Measurements from ENCODE around the gene CAAP1. TPM values are rescaled to one million over a fixed set of nuclear protein-coding genes. Genes with fewer than 3 reads are reported as not detected.
A peak's percentile ranks its signal among the peaks of the same experiment; 100 is the strongest.
"Not testable (repeated sequence)": the region's sequence is repeated elsewhere in the genome, so short reads cannot be mapped to it uniquely, and the experiment has no call there.

Gene CAAP1
- total RNA-seq, 4 donors from 2014 or later = 7.5 to 43.2 (median 17.3) TPM

- Histone ChIP-seq H3K27ac (no peak overlapping the region), H3K9me3 (no peaks in the 10 kb centered on the region), H3K4me3 (no peak overlapping the region), H3K36me3 (peaks cover 0 to 83% (median 22%) of the 10 kb centered on the region in 3 donors), H3K4me1 (no peaks in the 10 kb centered on the region), H3K27me3 (no peaks in the 10 kb centered on the region)
- TF ChIP-seq CTCF (IDR thresholded peaks at IDR 0.05) = no peak
- TF ChIP-seq POLR2A (IDR thresholded peaks at IDR 0.05) = no peak
- no peak for TF ChIP-seq EP300 (IDR thresholded peaks at IDR 0.05)
- WGBS, 2 donors = 98 to 100% methylated on average over 4 of the region's 4 CpGs
- no peak for DNase-seq (ENCODE audit: low spot score in 2 of 2)
Measured at GRCh38 chr9:26880262-26880661, 12.3 kb downstream of the CAAP1 start.

GRCh38 chr9:26875155-26875554, 17.4 kb downstream of the CAAP1 start:
- not testable (repeated sequence) for DNase-seq (ENCODE audit: low spot score in 2 of 2); H3K27ac ChIP-seq; H3K27me3 ChIP-seq; H3K4me1 ChIP-seq; H3K9me3 ChIP-seq; H3K4me3 ChIP-seq
- H3K36me3 ChIP-seq = peaks cover 0 to 58% (median 8%) of the 10 kb centered on the region in 3 donors
- 93 to 99% methylated on average over 3 of the region's 3 CpGs for WGBS, 2 donors

- TF ChIP-seq POLR2A (IDR thresholded peaks at IDR 0.05) = no peak
- no peak for TF ChIP-seq EP300 (IDR thresholded peaks at IDR 0.05)
- no peak for TF ChIP-seq CTCF (IDR thresholded peaks at IDR 0.05)
- Histone ChIP-seq H3K36me3 (peaks cover 0 to 41% (median 0%) of the 10 kb centered on the region in 3 donors), H3K9me3 (no peaks in the 10 kb centered on the region), H3K27me3 (no peaks in the 10 kb centered on the region), H3K27ac (no peak overlapping the region), H3K4me3 (no peak overlapping the region), H3K4me1 (no peaks in the 10 kb centered on the region)
- WGBS, 2 donors = 79 to 89% methylated on average over 8 of the region's 8 CpGs
- DNase-seq (ENCODE audit: low spot score in 2 of 2) = no peak
Measured at GRCh38 chr9:26870292-26870691, 22.3 kb downstream of the CAAP1 start.

GRCh38 chr9:26863074-26863473, 29.5 kb downstream of the CAAP1 start:
- WGBS, 2 donors = 37 to 38% methylated on average over 1 of the region's 1 CpG
- H3K4me1 ChIP-seq = no peaks in the 10 kb centered on the region
- H3K27ac ChIP-seq = no peak overlapping the region
- TF ChIP-seq CTCF (IDR thresholded peaks at IDR 0.05) (peak in 1 of 5 experiments; percentile 13), EP300 (IDR thresholded peaks at IDR 0.05) (no peak)
- no peak overlapping the region for H3K4me3 ChIP-seq
- H3K9me3 ChIP-seq = no peaks in the 10 kb centered on the region
- DNase-seq (ENCODE audit: low spot score in 2 of 2) = no peak
- peaks cover 0 to 46% (median 0%) of the 10 kb centered on the region in 3 donors for H3K36me3 ChIP-seq
- H3K27me3 ChIP-seq = no peaks in the 10 kb centered on the region

GRCh38 chr9:26856413-26857032, 36.1 kb downstream of the CAAP1 start:
- 82 to 84% methylated on average over 1 of the region's 1 CpG for WGBS, 2 donors
- no peak overlapping the region for H3K4me3 ChIP-seq
- peaks cover 0 to 78% (median 0%) of the 10 kb centered on the region in 3 donors for H3K36me3 ChIP-seq
- no peaks in the 10 kb centered on the region for H3K4me1 ChIP-seq
- no peak for TF ChIP-seq EP300 (IDR thresholded peaks at IDR 0.05)
- peak in 1 of 5 experiments; percentile 8 for TF ChIP-seq CTCF (IDR thresholded peaks at IDR 0.05)
- TF ChIP-seq POLR2A (IDR thresholded peaks at IDR 0.05) = no peak
- no peak for DNase-seq (ENCODE audit: low spot score in 2 of 2)
- no peaks in the 10 kb centered on the region for H3K9me3 ChIP-seq
- H3K27me3 ChIP-seq = no peaks in the 10 kb centered on the region
- no peak overlapping the region for H3K27ac ChIP-seq

Data from tibial nerve (tissue), 4 donors.